B cell (primary cell): ENCODE data around the gene DIP2B. TPM values are rescaled to one million over a fixed set of nuclear protein-coding genes. Genes with fewer than 3 reads are reported as not detected.
A peak's percentile ranks its signal among the peaks of the same experiment; 100 is the strongest.

Experiments used
- ATAC-seq: fragments of 200-7000 bp; cut with Tn5 transposase; one replicate; pipeline ENCODE4 v1.10.0; 2021; ENCODE audit warnings: low read depth, mild to moderate bottlenecking, moderate number of reproducible peaks, moderate library complexity
- CTCF ChIA-PET: fragments of 350-600 bp; sonication (Branson Sonifier 250); formaldehyde crosslinking; loops from one replicate; lab custom pipeline; 2021; ENCODE audit warnings: antibody characterized with exemption, inconsistent platforms; lab: Charles Lee
- POLR2A ChIA-PET: fragments of 350-600 bp; sonication (Branson Sonifier 250); formaldehyde crosslinking; loops from one replicate; lab custom pipeline; 2021; ENCODE audit warnings: antibody characterized with exemption; lab: Charles Lee
- DNase-seq: peaks from one replicate; pipeline ENCODE4 v3.0.0; 2013
- H2AFZ ChIP-seq: 2 replicates; pipeline ENCODE4 v1.6.1; 2012; ENCODE audit warnings: mild to moderate bottlenecking, low read depth, low read length; ENCODE audit not compliant: insufficient read depth, poor library complexity, severe bottlenecking
- H3K27ac ChIP-seq, 2 donors: 1 replicate in 1 of 2; 2 replicates in 1 of 2; pipeline ENCODE4 v1.5.1; 2012 to 2013; ENCODE audit warnings: low read length in 2 of 2, mild to moderate bottlenecking in 2 of 2, moderate library complexity in 1 of 2
- H3K27me3 ChIP-seq, 4 experiments: fragments of 200-600 bp in 1 of 4; sonication (generic) in 1 of 4; replicated peaks in 1 of 4; 1 replicate in 2 of 4; 2 replicates in 2 of 4; pipeline versions ENCODE4 v1.6.1 to v1.7.0; 2013 to 2016; ENCODE audit warnings: low read length in 3 of 4, mild to moderate bottlenecking in 2 of 4, mixed read lengths in 1 of 4, moderate library complexity in 1 of 4; ENCODE audit not compliant: insufficient read depth in 4 of 4, control insufficient read depth in 3 of 4; ENCODE audit errors: control extremely low read depth in 1 of 4
- H3K36me3 ChIP-seq, 2 experiments: replicated peaks in 1 of 2; 1 replicate in 1 of 2; 2 replicates in 1 of 2; pipeline versions ENCODE4 v1.6.1 to v1.7.1; 2013; ENCODE audit warnings: low read length in 1 of 2; ENCODE audit not compliant: insufficient read depth in 2 of 2, control insufficient read depth in 1 of 2; ENCODE audit errors: control extremely low read depth in 1 of 2, extremely low read depth in 1 of 2
- H3K4me1 ChIP-seq, 2 donors: fragments of 200-600 bp in 1 of 2; sonication (generic) in 1 of 2; 1 replicate in 1 of 2; 2 replicates in 1 of 2; pipeline versions ENCODE4 v1.5.1 to v1.6.1; 2013 to 2017; ENCODE audit warnings: low read length in 2 of 2; ENCODE audit not compliant: control insufficient read depth in 2 of 2, insufficient read depth in 2 of 2
- H3K4me2 ChIP-seq: replicated peaks from 2 replicates; pipeline ENCODE3; 2012; ENCODE audit warnings: mild to moderate bottlenecking, low read depth, low read length; ENCODE audit not compliant: poor library complexity, severe bottlenecking
- H3K4me3 ChIP-seq, 5 experiments: fragments of 200-600 bp in 1 of 5; sonication (generic) in 1 of 5; 1 replicate in 3 of 5; 2 replicates in 2 of 5; pipeline versions ENCODE4 v1.5.1 to v1.7.0; 2011 to 2016; ENCODE audit warnings: low read length in 4 of 5, mild to moderate bottlenecking in 4 of 5, low read depth in 2 of 5, control low read depth in 1 of 5, moderate library complexity in 1 of 5; ENCODE audit not compliant: insufficient read depth in 1 of 5; ENCODE audit errors: control extremely low read depth in 1 of 5, extremely low read depth in 1 of 5
- H3K79me2 ChIP-seq: fragments of 200-600 bp; sonication (generic); one replicate; pipeline ENCODE4 v1.6.0; 2016; ENCODE audit warnings: low read length; ENCODE audit not compliant: control insufficient read depth, insufficient read depth
- H3K9ac ChIP-seq: fragments of 200-600 bp; sonication (generic); 2 replicates; pipeline ENCODE4 v1.6.1; 2017; ENCODE audit warnings: mild to moderate bottlenecking, low read length, moderate library complexity
- H3K9me3 ChIP-seq, 3 donors: one replicate each; pipeline versions ENCODE4 v1.6.1 to v1.7.1; 2013; ENCODE audit warnings: low read length in 2 of 3; ENCODE audit not compliant: control insufficient read depth in 2 of 3, insufficient read depth in 1 of 3; ENCODE audit errors: control extremely low read depth in 1 of 3
- H4K20me1 ChIP-seq: 2 replicates; pipeline ENCODE4 v1.6.0; 2012; ENCODE audit warnings: mild to moderate bottlenecking, low read length; ENCODE audit not compliant: insufficient read depth, control insufficient read depth, poor library complexity, severe bottlenecking
- H3K27ac Mint-ChIP-seq: one replicate; pipeline ENCODE4 v1.8.0; 2021; ENCODE audit warnings: mixed read lengths
- H3K27me3 Mint-ChIP-seq: one replicate; pipeline ENCODE4 v1.8.0; 2021; ENCODE audit warnings: mixed read lengths
- H3K4me1 Mint-ChIP-seq: one replicate; pipeline ENCODE4 v1.8.0; 2021; ENCODE audit warnings: mixed read lengths
- H3K4me3 Mint-ChIP-seq: one replicate; pipeline ENCODE4 v1.8.0; 2021; ENCODE audit warnings: mixed read lengths
- H3K9me3 Mint-ChIP-seq: one replicate; pipeline ENCODE4 v1.8.0; 2022; ENCODE audit warnings: mixed read lengths; ENCODE audit not compliant: insufficient read depth
- EZH2 ChIP-seq: IDR thresholded peaks from 2 replicates; pipeline ENCODE4 v1.6.1; 2012; ENCODE audit warnings: borderline replicate concordance, low read depth, mild to moderate bottlenecking, moderate library complexity, low read length; ENCODE audit not compliant: insufficient read depth, poor library complexity, severe bottlenecking
- WGBS: methylation state at CpG from one replicate; pipeline ENCODE4 v1.1.5; 2013; ENCODE audit warnings: missing lambda C conversion rate; ENCODE audit not compliant: insufficient coverage; 5-methylcytosine and 5-hydroxymethylcytosine counted together
- intact Hi-C: fragments of 100-400 bp; cut with micrococcal nuclease; formaldehyde crosslinking; loops from one replicate; pipeline ENCODE4 v1.10.0; 2022
- polyA plus RNA-seq: library from polyadenylated mRNA; depleted of rRNA; stranded (reverse); fragments of >200 nt; gene quantifications from 2 replicates; pipeline ENCODE4 v1.2.3, GENCODE V29; 2012
- total RNA-seq, 2 donors: library from RNA; stranded (reverse); fragments of 120-200 nt in 1 of 2; gene quantifications; 1 replicate in 1 of 2; 2 replicates in 1 of 2; pipeline versions ENCODE4 v1.2.3 to v1.2.4, GENCODE V29; 2013 to 2022
- TF ChIP-seq, protein P1 (sequence below): fragments of 200-600 bp; IDR thresholded peaks from one replicate; pipeline ENCODE4 v1.8.0; 2022; ENCODE audit warnings: antibody characterized with exemption, mild to moderate bottlenecking

The DIP2B gene
- total and polyA plus RNA-seq, 2 donors (not counting 1 experiment from before 2014, with no cell fraction given), result 16.4 to 38.8 TPM

DNA sequence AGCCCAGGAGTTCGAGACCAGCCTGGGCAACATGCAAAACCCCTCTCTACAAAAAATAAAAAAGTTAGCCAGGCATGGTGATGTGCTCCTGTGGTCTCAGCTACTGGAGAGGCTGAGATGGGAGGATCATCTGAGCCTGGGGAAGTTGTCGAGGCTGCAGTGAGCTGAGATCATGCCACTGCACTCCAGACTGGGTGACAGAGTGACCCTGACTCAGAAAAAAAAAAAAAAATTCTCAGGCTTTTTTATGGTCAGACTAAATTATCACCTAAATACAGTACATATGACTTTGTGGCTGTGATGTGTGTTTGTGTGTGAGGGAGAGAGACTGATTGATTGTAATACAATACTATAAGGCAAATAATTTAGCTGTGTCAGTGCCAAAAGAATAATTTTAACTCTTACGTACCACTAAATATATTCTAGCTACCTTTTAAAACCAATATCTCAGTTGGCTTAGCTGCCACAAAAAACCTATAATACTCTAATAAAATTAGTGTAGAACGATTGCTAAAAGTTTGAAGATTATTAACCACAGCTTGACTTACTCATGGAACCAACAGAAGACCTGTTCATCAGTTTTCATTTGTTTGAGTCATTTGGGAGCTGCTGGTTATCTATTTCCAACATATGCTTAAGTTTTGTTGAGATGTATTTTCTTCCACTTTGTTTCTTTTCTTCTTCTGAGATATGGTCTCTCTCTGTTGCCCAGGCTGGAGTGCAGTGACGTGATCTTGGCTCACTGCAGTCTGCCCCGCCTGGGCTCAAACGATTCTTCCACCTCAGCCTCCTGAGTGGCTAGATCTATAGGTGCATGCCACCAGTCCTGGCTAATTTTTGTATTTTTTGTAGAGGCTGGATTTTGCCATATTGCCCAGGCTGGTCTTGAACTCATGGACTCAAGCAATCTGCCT is 58.0 kb downstream of the DIP2B start:
- Histone ChIP-seq H3K27me3 (no peaks in the 10 kb centered on the region), H3K9ac (no peak overlapping the region), H4K20me1 (peaks cover 80% of the 10 kb centered on the region), H3K9me3 (no peaks in the 10 kb centered on the region), H3K36me3 (peaks cover 0 to 3% of the 10 kb centered on the region in 2 experiments), H3K79me2 (peaks cover 100% of the 10 kb centered on the region), H3K27ac (no peak overlapping the region), H3K4me3 (no peak overlapping the region), H3K4me1 (peaks cover 23 to 36% of the 10 kb centered on the region in 2 donors), H3K4me2 (no peak overlapping the region), H2AFZ (no peak overlapping the region)
- Mint-ChIP-seq H3K27ac (peak overlapping the region; percentile 47), H3K27me3 (no peaks in the 10 kb centered on the region), H3K4me1 (peaks cover 65% of the 10 kb centered on the region), H3K4me3 (no peak overlapping the region), H3K9me3 (no peaks in the 10 kb centered on the region)
- CTCF ChIA-PET, result interaction anchor here (0.8 to 2.0 kb wide), 2 partner anchors 58 to 421 kb away, joined by 4 to 9 read pairs; partner anchors contain the start of gene DIP2B
- ATAC-seq (no peak), DNase-seq (no peak)
- intact Hi-C loops, result no loop called here
- WGBS, result 100% methylated on average over 3 of the region's 7 CpGs
- POLR2A ChIA-PET, result interaction anchor here (0.7 kb wide), 1 partner anchor 17 kb away, joined by 3 read pairs; no protein-coding TSS in a partner anchor
- TF ChIP-seq, protein P1, sequence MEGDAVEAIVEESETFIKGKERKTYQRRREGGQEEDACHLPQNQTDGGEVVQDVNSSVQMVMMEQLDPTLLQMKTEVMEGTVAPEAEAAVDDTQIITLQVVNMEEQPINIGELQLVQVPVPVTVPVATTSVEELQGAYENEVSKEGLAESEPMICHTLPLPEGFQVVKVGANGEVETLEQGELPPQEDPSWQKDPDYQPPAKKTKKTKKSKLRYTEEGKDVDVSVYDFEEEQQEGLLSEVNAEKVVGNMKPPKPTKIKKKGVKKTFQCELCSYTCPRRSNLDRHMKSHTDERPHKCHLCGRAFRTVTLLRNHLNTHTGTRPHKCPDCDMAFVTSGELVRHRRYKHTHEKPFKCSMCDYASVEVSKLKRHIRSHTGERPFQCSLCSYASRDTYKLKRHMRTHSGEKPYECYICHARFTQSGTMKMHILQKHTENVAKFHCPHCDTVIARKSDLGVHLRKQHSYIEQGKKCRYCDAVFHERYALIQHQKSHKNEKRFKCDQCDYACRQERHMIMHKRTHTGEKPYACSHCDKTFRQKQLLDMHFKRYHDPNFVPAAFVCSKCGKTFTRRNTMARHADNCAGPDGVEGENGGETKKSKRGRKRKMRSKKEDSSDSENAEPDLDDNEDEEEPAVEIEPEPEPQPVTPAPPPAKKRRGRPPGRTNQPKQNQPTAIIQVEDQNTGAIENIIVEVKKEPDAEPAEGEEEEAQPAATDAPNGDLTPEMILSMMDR, result no peak
- no peak for TF ChIP-seq EZH2

DNA sequence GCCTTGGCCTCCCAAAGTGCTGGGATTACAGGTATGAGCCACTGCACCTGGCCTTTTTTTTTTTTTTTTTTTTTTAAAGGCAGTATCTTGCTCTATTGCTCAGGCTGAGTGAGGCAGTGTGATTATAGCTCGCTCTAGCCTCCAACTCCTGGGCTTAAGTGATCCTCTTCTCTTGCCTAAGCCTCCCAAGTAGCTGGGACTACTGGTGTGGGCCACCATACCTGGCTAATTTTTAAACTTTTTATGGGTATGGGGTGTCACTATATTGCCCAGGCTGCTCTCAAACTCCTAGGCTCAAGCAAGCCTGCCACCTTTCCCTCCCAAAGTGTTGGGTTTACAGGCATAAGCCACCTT is 58.6 kb downstream of the DIP2B start:
- Histone ChIP-seq H3K4me3 (no peak overlapping the region), H3K4me2 (no peak overlapping the region), H3K36me3 (peaks cover 0 to 3% of the 10 kb centered on the region in 2 experiments), H4K20me1 (peaks cover 81% of the 10 kb centered on the region), H3K27ac (peak overlapping the region in 1 of 2 donors; percentile 11), H3K9ac (no peak overlapping the region), H3K9me3 (no peaks in the 10 kb centered on the region), H2AFZ (no peak overlapping the region), H3K27me3 (no peaks in the 10 kb centered on the region), H3K79me2 (peaks cover 100% of the 10 kb centered on the region), H3K4me1 (peaks cover 25 to 38% of the 10 kb centered on the region in 2 donors)
- no peaks in the 10 kb centered on the region for H3K9me3 Mint-ChIP-seq
- no peak for TF ChIP-seq EZH2
- TF ChIP-seq, protein P1, result no peak
- WGBS, result no CpG with 5 or more reads among the region's 1 CpG
- no peak for DNase-seq
- H3K4me3 Mint-ChIP-seq, result no peak overlapping the region
- no peaks in the 10 kb centered on the region for H3K27me3 Mint-ChIP-seq
- intact Hi-C loops, result no loop called here
- H3K4me1 Mint-ChIP-seq, result peaks cover 67% of the 10 kb centered on the region
- POLR2A ChIA-PET, result no interaction called here
- ATAC-seq, result no peak
- no peak overlapping the region for H3K27ac Mint-ChIP-seq
- CTCF ChIA-PET, result interaction anchor here (0.8 to 2.0 kb wide), 2 partner anchors 58 to 421 kb away, joined by 4 to 9 read pairs; partner anchors contain the start of gene DIP2B
